IMR-90 (cell line): ENCODE measurements around the gene LHFPL3. TPM values are rescaled to one million over a fixed set of nuclear protein-coding genes. Genes with fewer than 3 reads are reported as not detected.

ENCODE experiments used
- ATAC-seq: fragments of 200-7000 bp; cut with Tn5 transposase; 2 replicates; pipeline ENCODE4 v1.9.1; 2020; ENCODE audit warnings: low read depth, mild to moderate bottlenecking, moderate library complexity
- BruUV-seq: library from RNA; stranded (reverse); fragments of 400-500 nt; replicated peaks from 2 replicates; lab custom pipeline; 2021; lab: Mats Ljungman, UMichigan
- CTCF ChIA-PET: fragments of 300-600 bp; formaldehyde crosslinking; extraction: SDS; loops from one replicate; lab custom pipeline; 2021; ENCODE audit warnings: antibody characterized with exemption; lab: Yijun Ruan, JAX
- POLR2A ChIA-PET: fragments of 300-600 bp; sonication (Branson Sonifier 250); formaldehyde crosslinking; loops from one replicate; lab custom pipeline; 2022; ENCODE audit warnings: antibody characterized with exemption; ENCODE audit not compliant: unreplicated experiment; lab: Charles Lee
- DNase-seq: peaks from one replicate; pipeline ENCODE4 v3.0.0; 2013
- H2AFZ ChIP-seq: replicated peaks from 2 replicates; pipeline ENCODE3; 2013; ENCODE audit warnings: low read length, mild to moderate bottlenecking; ENCODE audit not compliant: poor library complexity
- H2AK5ac ChIP-seq: 2 replicates; pipeline ENCODE4 v1.6.1; 2013; ENCODE audit warnings: low read depth, low read length, inconsistent platforms
- H2AK9ac ChIP-seq: replicated peaks from 2 replicates; pipeline ENCODE3; 2013; ENCODE audit warnings: mild to moderate bottlenecking, low read depth, low read length, moderate library complexity; ENCODE audit not compliant: poor library complexity
- H2BK120ac ChIP-seq: 2 replicates; pipeline ENCODE4 v1.6.1; 2013; ENCODE audit warnings: low read depth, low read length, inconsistent platforms
- H2BK15ac ChIP-seq: 3 replicates; pipeline ENCODE4 v1.6.1; 2013; ENCODE audit warnings: low read depth, low read length, inconsistent platforms
- H2BK20ac ChIP-seq: 2 replicates; pipeline ENCODE4 v1.6.1; 2013; ENCODE audit warnings: low read depth, mild to moderate bottlenecking, inconsistent platforms, low read length, moderate library complexity
- H2BK5ac ChIP-seq: 2 replicates; pipeline ENCODE4 v1.6.1; 2013; ENCODE audit warnings: mild to moderate bottlenecking, low read depth, low read length, inconsistent platforms; ENCODE audit not compliant: poor library complexity, severe bottlenecking
- H3K14ac ChIP-seq: replicated peaks from 2 replicates; pipeline ENCODE4 v1.6.1; 2013; ENCODE audit warnings: low read depth, low read length, inconsistent platforms
- H3K18ac ChIP-seq: 2 replicates; pipeline ENCODE4 v1.6.1; 2013; ENCODE audit warnings: low read depth, low read length, control low read depth
- H3K23ac ChIP-seq: 2 replicates; pipeline ENCODE4 v1.6.1; 2013; ENCODE audit warnings: low read depth, low read length, inconsistent platforms
- H3K27ac ChIP-seq: 2 replicates; pipeline ENCODE4 v1.5.1; 2013; ENCODE audit warnings: mild to moderate bottlenecking, control low read depth, low read length; ENCODE audit not compliant: insufficient read depth
- H3K27me3 ChIP-seq: 2 replicates; pipeline ENCODE4 v1.6.1; 2013; ENCODE audit warnings: low read length; ENCODE audit not compliant: control insufficient read depth, insufficient read depth
- H3K36me3 ChIP-seq: 2 replicates; pipeline ENCODE4 v1.6.1; 2013; ENCODE audit warnings: low read length, mixed read lengths; ENCODE audit not compliant: control insufficient read depth, insufficient read depth
- H3K4ac ChIP-seq: 2 replicates; pipeline ENCODE4 v1.6.1; 2013; ENCODE audit warnings: low read depth, low read length, inconsistent platforms
- H3K4me1 ChIP-seq: 2 replicates; pipeline ENCODE4 v1.6.1; 2013; ENCODE audit warnings: low read length, mixed read lengths; ENCODE audit not compliant: control insufficient read depth, insufficient read depth
- H3K4me2 ChIP-seq: 2 replicates; pipeline ENCODE4 v1.6.1; 2013; ENCODE audit warnings: low read depth, mild to moderate bottlenecking, control low read depth, low read length, moderate library complexity
- H3K4me3 ChIP-seq: 2 replicates; pipeline ENCODE4 v1.5.1; 2013; ENCODE audit warnings: low read depth, mild to moderate bottlenecking, control low read depth, low read length, moderate library complexity; ENCODE audit not compliant: insufficient read depth
- H3K56ac ChIP-seq: 2 replicates; pipeline ENCODE4 v1.6.1; 2013; ENCODE audit warnings: low read length, inconsistent platforms; ENCODE audit not compliant: insufficient read depth; ENCODE audit errors: extremely low read depth
- H3K79me1 ChIP-seq, 2 experiments: 2 replicates each; pipeline ENCODE4 v1.6.1; 2013; ENCODE audit warnings: low read length in 2 of 2, inconsistent platforms in 1 of 2, low read depth in 1 of 2
- H3K9ac ChIP-seq: 2 replicates; pipeline ENCODE4 v1.6.1; 2013; ENCODE audit warnings: low read depth, low read length, control low read depth
- H3K9me1 ChIP-seq: 2 replicates; pipeline ENCODE4 v1.6.1; 2013; ENCODE audit warnings: low read length, inconsistent platforms; ENCODE audit not compliant: insufficient read depth
- H3K9me3 ChIP-seq: 2 replicates; pipeline ENCODE4 v1.6.1; 2013; ENCODE audit warnings: low read length; ENCODE audit not compliant: control insufficient read depth, insufficient read depth
- H4K20me1 ChIP-seq: 2 replicates; pipeline ENCODE4 v1.6.1; 2013; ENCODE audit warnings: low read length, inconsistent platforms; ENCODE audit not compliant: insufficient read depth
- H4K5ac ChIP-seq: 2 replicates; pipeline ENCODE4 v1.6.1; 2013; ENCODE audit warnings: mild to moderate bottlenecking, low read depth, low read length, control low read depth
- H4K8ac ChIP-seq, 2 experiments: 2 replicates each; pipeline ENCODE4 v1.6.1; 2013; ENCODE audit warnings: low read depth in 2 of 2, low read length in 2 of 2, control low read depth in 1 of 2, inconsistent platforms in 1 of 2
- H4K91ac ChIP-seq: 2 replicates; pipeline ENCODE4 v1.6.1; 2013; ENCODE audit warnings: low read depth, low read length, inconsistent platforms; ENCODE audit not compliant: insufficient read depth
- CEBPB ChIP-seq: IDR thresholded peaks from 2 replicates; pipeline ENCODE4 v1.6.1; 2012; ENCODE audit warnings: low read depth, low read length, improper control_type of control experiment
- CHD1 ChIP-seq: IDR thresholded peaks from 2 replicates; pipeline ENCODE4 v1.6.1; 2012; ENCODE audit warnings: low read depth, low read length, improper control_type of control experiment
- FOS ChIP-seq: fragments of 150-350 bp; IDR thresholded peaks from 2 replicates; pipeline ENCODE4 v1.6.1; 2016; ENCODE audit warnings: low read depth, low read length
- MAFK ChIP-seq: IDR thresholded peaks from 2 replicates; pipeline ENCODE4 v1.6.1; 2012; ENCODE audit warnings: low read depth, low read length, improper control_type of control experiment
- MAZ ChIP-seq: IDR thresholded peaks from 2 replicates; pipeline ENCODE4 v1.6.1; 2012; ENCODE audit warnings: low read depth, mild to moderate bottlenecking, low read length, improper control_type of control experiment, moderate library complexity, borderline replicate concordance
- MXI1 ChIP-seq: IDR thresholded peaks from 2 replicates; pipeline ENCODE4 v1.6.1; 2012; ENCODE audit warnings: low read depth, mild to moderate bottlenecking, low read length, moderate library complexity, borderline replicate concordance
- NFE2L2 ChIP-seq: fragments of 150-350 bp; IDR thresholded peaks from 2 replicates; pipeline ENCODE4 v1.6.1; 2016; ENCODE audit warnings: low read depth, mild to moderate bottlenecking, low read length
- POLR2A ChIP-seq: IDR thresholded peaks from 2 replicates; pipeline ENCODE4 v1.6.1; 2012; ENCODE audit warnings: mild to moderate bottlenecking, low read depth, low read length
- RAD21 ChIP-seq: IDR thresholded peaks from 2 replicates; pipeline ENCODE4 v1.6.1; 2012; ENCODE audit warnings: low read length, improper control_type of control experiment
- RCOR1 ChIP-seq: IDR thresholded peaks from 2 replicates; pipeline ENCODE4 v1.6.1; 2012; ENCODE audit warnings: mild to moderate bottlenecking, low read length, improper control_type of control experiment; ENCODE audit not compliant: insufficient replicate concordance
- RFX5 ChIP-seq: IDR thresholded peaks from 2 replicates; pipeline ENCODE4 v1.8.0; 2012; ENCODE audit warnings: low read depth, mild to moderate bottlenecking, low read length, moderate library complexity
- USF2 ChIP-seq: fragments of 150-350 bp; IDR thresholded peaks from 2 replicates; pipeline ENCODE4 v1.6.1; 2017; ENCODE audit warnings: mild to moderate bottlenecking, antibody characterized with exemption, low read length, low read depth
- WGBS, 2 experiments: methylation state at CpG; one replicate each; pipeline versions ENCODE4 v1.1.5 to v1.1.7; 2013; ENCODE audit warnings: missing lambda C conversion rate in 2 of 2; ENCODE audit not compliant: insufficient read length in 1 of 2; ENCODE audit errors: extremely low coverage in 2 of 2; 5-methylcytosine and 5-hydroxymethylcytosine counted together
- dilution Hi-C: fragments of 300-500 bp; cut with HindIII; formaldehyde crosslinking; loops from one replicate; pipeline ENCODE4 v1.14.3; 2018; ENCODE audit warnings: low sequenced_read_pairs; ENCODE audit not compliant: unreplicated experiment
- in situ Hi-C: fragments of 300-500 bp; cut with MboI; formaldehyde crosslinking; loops from 3 replicates; pipeline ENCODE4 v1.14.3; 2019; ENCODE audit warnings: low sequenced_read_pairs, inconsistent platforms, mixed read lengths
- intact Hi-C: fragments of 100-400 bp; cut with micrococcal nuclease; formaldehyde crosslinking; loops from 2 replicates; pipeline ENCODE4 v1.10.0; 2022
- polyA plus RNA-seq, 3 experiments: library from polyadenylated mRNA; depleted of rRNA; stranded (reverse); fragments of >200 nt; gene quantifications; 2 replicates each; pipeline ENCODE4 v1.2.3, GENCODE V29; 2012; ENCODE audit warnings: low replicate concordance in 1 of 3
- total RNA-seq: library from RNA; depleted of rRNA; stranded (reverse); fragments of >200 nt; gene quantifications from 2 replicates; pipeline ENCODE4 v1.2.3, GENCODE V29; 2012
- TF ChIP-seq, protein P1 (sequence below): conservative IDR thresholded peaks from 2 replicates; pipeline ENCODE4 v1.5.1; 2012; ENCODE audit warnings: mild to moderate bottlenecking, low read depth, low read length, improper control_type of control experiment
- TF ChIP-seq, protein P2 (sequence below): fragments of 150-350 bp; IDR thresholded peaks from 2 replicates; pipeline ENCODE4 v1.6.1; 2016; ENCODE audit warnings: low read depth, mild to moderate bottlenecking, low read length, moderate library complexity, borderline replicate concordance

LHFPL3 gene
- total and polyA plus RNA-seq, 2 of the 4 experiments (the other 2 are of a cell fraction), result not detected

DNA sequence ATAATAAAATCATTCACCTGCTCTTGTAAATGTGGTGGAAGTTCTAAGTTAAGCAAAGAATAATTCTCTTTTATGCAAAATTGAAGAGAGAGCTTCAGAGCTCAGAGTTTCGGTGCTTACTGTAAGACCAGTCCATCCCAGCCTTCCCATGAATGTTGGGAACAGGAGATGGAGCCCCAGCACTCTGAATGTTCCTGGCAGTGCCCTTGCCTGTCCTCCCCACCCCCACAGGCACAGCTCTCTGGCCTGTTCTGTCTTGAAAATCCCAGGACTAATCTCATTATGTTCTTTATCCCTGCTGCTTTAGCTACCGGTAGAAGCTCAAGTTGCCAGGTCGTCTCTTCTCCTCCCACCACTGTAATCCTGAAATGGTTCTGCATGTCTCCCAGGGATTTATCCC, 29.1 kb upstream of the LHFPL3 start:
- no peak overlapping the region for H2BK15ac ChIP-seq
- no peaks in the 10 kb centered on the region for H4K20me1 ChIP-seq
- no peak overlapping the region for H3K4ac ChIP-seq
- no peak overlapping the region for H2BK20ac ChIP-seq
- no peak overlapping the region for H3K9ac ChIP-seq
- no peak overlapping the region for H3K27ac ChIP-seq
- intact Hi-C loops, result no loop called here
- no peaks in the 10 kb centered on the region for H3K79me1 ChIP-seq
- ChIA-PET CTCF (interaction anchor here (0.8 kb wide), 1 partner anchor 9 kb away, joined by 3 read pairs; no protein-coding TSS in a partner anchor), POLR2A (no interaction called here)
- H3K4me2 ChIP-seq, result no peak overlapping the region
- ATAC-seq, result no peak
- no peak overlapping the region for H3K4me3 ChIP-seq
- H2AK5ac ChIP-seq, result no peak overlapping the region
- dilution Hi-C loops, result no loop called here
- H3K4me1 ChIP-seq, result no peaks in the 10 kb centered on the region
- no peak overlapping the region for H3K18ac ChIP-seq
- H3K56ac ChIP-seq, result no peak overlapping the region
- H4K5ac ChIP-seq, result no peak overlapping the region
- no TSS peak for BruUV-seq
- H3K9me3 ChIP-seq, result no peaks in the 10 kb centered on the region
- H2AK9ac ChIP-seq, result no peak overlapping the region
- no peak for DNase-seq
- H4K91ac ChIP-seq, result no peak overlapping the region
- no peak overlapping the region for H2AFZ ChIP-seq
- in situ Hi-C loops, result no loop called here
- no peak overlapping the region for H2BK120ac ChIP-seq
- H3K27me3 ChIP-seq, result no peaks in the 10 kb centered on the region
- 6% methylated on average over 2 of the region's 3 CpGs; no CpG with 5 or more reads in 1 of the 2 experiments for WGBS, 2 experiments
- no peak overlapping the region for H3K23ac ChIP-seq
- H3K36me3 ChIP-seq, result no peaks in the 10 kb centered on the region
- no peaks in the 10 kb centered on the region for H3K9me1 ChIP-seq
- H3K14ac ChIP-seq, result no peak overlapping the region
- H2BK5ac ChIP-seq, result no peak overlapping the region
- no peak overlapping the region for H4K8ac ChIP-seq
- TF ChIP-seq MAZ, result no peak
- TF ChIP-seq RFX5, result no peak
- TF ChIP-seq, protein P1, sequence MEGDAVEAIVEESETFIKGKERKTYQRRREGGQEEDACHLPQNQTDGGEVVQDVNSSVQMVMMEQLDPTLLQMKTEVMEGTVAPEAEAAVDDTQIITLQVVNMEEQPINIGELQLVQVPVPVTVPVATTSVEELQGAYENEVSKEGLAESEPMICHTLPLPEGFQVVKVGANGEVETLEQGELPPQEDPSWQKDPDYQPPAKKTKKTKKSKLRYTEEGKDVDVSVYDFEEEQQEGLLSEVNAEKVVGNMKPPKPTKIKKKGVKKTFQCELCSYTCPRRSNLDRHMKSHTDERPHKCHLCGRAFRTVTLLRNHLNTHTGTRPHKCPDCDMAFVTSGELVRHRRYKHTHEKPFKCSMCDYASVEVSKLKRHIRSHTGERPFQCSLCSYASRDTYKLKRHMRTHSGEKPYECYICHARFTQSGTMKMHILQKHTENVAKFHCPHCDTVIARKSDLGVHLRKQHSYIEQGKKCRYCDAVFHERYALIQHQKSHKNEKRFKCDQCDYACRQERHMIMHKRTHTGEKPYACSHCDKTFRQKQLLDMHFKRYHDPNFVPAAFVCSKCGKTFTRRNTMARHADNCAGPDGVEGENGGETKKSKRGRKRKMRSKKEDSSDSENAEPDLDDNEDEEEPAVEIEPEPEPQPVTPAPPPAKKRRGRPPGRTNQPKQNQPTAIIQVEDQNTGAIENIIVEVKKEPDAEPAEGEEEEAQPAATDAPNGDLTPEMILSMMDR, result no peak
- no peak for TF ChIP-seq CEBPB
- no peak for TF ChIP-seq POLR2A
- no peak for TF ChIP-seq USF2
- no peak for TF ChIP-seq CHD1
- TF ChIP-seq RAD21, result no peak
- no peak for TF ChIP-seq MXI1
- TF ChIP-seq MAFK, result no peak
- TF ChIP-seq, protein P2, sequence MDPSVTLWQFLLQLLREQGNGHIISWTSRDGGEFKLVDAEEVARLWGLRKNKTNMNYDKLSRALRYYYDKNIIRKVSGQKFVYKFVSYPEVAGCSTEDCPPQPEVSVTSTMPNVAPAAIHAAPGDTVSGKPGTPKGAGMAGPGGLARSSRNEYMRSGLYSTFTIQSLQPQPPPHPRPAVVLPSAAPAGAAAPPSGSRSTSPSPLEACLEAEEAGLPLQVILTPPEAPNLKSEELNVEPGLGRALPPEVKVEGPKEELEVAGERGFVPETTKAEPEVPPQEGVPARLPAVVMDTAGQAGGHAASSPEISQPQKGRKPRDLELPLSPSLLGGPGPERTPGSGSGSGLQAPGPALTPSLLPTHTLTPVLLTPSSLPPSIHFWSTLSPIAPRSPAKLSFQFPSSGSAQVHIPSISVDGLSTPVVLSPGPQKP, result no peak
- TF ChIP-seq NFE2L2, result no peak
- no peak for TF ChIP-seq RCOR1
- TF ChIP-seq FOS, result no peak
